Measurements from ENCODE around the gene RBPJ.
"Not testable (repeated sequence)": the region's sequence is repeated elsewhere in the genome, so short reads cannot be mapped to it uniquely, and the experiment has no call there.

Gene RBPJ

DNA sequence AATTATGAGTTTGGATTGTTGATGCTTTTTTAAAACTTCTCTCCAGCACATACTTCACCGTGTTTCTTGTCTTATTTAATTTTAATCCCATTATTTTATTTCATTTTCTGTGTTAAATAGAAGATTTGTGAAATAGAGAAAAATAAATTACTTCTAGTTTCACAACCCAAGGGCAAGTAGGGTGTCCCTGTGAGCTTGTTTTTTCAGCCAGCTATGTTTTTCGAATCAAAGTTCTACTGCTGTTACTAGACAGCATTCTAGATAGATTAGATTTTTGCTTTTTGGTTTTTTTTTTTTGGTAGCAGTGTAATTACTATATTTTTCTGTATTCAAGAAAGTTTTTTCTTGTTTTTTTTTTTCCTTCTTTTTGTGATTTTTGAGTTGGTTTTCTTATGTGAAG, 59.9 kb downstream of the RBPJ start:
- TF ChIP-seq CTCF (IDR thresholded peaks at IDR 0.05; ENCODE audit: low read length, missing control alignments), result no peak
- DNase-seq (ENCODE audit: low read depth), result no peak
- no peak overlapping the region for H3K4me3 ChIP-seq (replicated peaks; ENCODE audit: low read depth, low read length)

DNA sequence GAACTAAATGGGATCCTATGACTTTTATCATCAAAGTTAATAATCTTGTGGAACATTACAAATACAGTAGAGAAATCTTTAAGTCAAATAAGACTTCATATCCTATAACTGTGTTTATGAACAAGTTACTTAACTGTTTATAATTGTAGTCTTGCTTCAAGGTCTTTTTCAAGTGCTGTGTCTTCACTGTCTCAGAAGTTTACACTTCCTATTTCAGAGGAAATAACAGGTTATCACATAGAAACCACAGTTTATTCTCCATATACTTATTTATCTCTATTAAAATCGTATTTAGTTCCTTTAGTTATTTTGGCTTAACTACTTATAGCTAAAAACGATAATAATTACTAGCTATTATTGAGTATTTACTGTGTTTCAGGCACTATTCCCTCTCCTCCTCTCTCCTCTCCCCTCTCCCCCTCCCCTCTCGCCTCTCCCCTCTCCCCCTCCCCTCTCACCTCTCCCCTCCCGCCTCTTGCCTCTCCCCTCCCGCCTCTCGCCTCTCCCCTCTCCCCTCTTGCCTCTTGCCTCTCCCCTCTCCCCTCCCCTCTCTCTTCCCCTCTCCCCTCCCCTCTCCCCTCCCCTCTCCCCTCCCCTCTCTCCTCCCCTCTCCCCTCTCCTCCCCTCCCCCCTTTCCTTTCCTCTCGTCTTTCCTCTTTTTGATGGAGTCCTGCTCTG, 63.7 kb downstream of the RBPJ start:
- H3K4me3 ChIP-seq (replicated peaks; ENCODE audit: low read depth, low read length), result no peak overlapping the region
- no peak for TF ChIP-seq CTCF (IDR thresholded peaks at IDR 0.05; ENCODE audit: low read length, missing control alignments)
- no peak for DNase-seq (ENCODE audit: low read depth)

DNA sequence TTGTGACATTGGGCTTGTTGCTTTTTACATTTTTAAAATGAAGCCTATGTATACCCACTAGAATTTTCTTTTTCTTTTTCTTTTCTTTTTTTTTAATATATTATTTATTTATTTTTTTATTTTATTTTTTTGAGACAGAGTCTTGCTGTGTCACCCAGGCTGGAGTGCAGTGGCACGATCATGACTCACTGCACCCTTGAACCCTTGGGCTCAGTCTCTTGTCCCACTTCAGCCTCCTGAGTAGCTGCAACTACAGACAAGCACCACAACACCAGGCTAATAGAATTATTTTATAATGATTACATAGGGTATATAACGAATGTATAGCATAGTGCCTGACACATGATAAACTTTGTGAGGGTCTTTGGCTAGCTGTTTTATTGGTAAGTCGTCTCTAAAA, 64.9 kb downstream of the RBPJ start:
- no peak overlapping the region for H3K4me3 ChIP-seq (replicated peaks; ENCODE audit: low read depth, low read length)
- no peak for TF ChIP-seq CTCF (IDR thresholded peaks at IDR 0.05; ENCODE audit: low read length, missing control alignments)
- DNase-seq (ENCODE audit: low read depth), result no peak

- DNase-seq (ENCODE audit: low read depth), result no peak
- H3K4me3 ChIP-seq (replicated peaks; ENCODE audit: low read depth, low read length), result no peak overlapping the region
- TF ChIP-seq CTCF (IDR thresholded peaks at IDR 0.05; ENCODE audit: low read length, missing control alignments), result no peak
Observed at GRCh38 chr4:26386386-26386785, 65.6 kb downstream of the RBPJ start.

- TF ChIP-seq CTCF (IDR thresholded peaks at IDR 0.05; ENCODE audit: low read length, missing control alignments), result no peak
- no peak for DNase-seq (ENCODE audit: low read depth)
Observed at GRCh38 chr4:26388671-26389070, 67.9 kb downstream of the RBPJ start.

GRCh38 chr4:26397086-26397485, 76.3 kb downstream of the RBPJ start:
- no peak overlapping the region for H3K4me3 ChIP-seq (replicated peaks; ENCODE audit: low read depth, low read length)
- DNase-seq (ENCODE audit: low read depth), result no peak
- TF ChIP-seq CTCF (IDR thresholded peaks at IDR 0.05; ENCODE audit: low read length, missing control alignments), result no peak

More at GRCh38 chr4:26388671-26389070, 67.9 kb downstream of the RBPJ start:
- H3K4me3 ChIP-seq (replicated peaks; ENCODE audit: low read depth, low read length), result no peak overlapping the region

- no peak overlapping the region for H3K4me3 ChIP-seq (replicated peaks; ENCODE audit: low read depth, low read length)
- no peak for TF ChIP-seq CTCF (IDR thresholded peaks at IDR 0.05; ENCODE audit: low read length, missing control alignments)
- no peak for DNase-seq (ENCODE audit: low read depth)
Observed at GRCh38 chr4:26400132-26400531, 79.3 kb downstream of the RBPJ start.

DNA sequence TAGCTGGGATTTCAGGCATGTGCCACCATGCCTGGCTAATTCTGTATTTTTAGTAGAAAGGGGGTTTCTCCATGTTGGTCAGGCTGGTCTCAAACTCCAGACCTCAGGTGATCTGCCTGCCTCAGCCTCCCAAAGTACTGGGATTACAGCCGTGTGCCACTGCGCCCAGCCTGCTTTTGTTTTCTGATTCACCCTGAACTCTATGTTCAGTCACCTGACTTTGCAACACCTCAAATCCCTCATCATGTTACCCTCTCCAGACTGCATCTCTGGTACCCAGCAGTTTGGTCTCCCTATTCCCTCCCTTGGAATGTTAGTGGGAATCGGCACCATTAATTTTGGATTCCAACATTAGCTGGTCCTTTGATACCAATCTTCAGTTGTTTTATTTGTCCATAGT, 81.2 kb downstream of the RBPJ start:
- H3K4me3 ChIP-seq (replicated peaks; ENCODE audit: low read depth, low read length), result not testable (repeated sequence)

More for the DNA sequence above, 81.2 kb downstream of the RBPJ start:
- not testable (repeated sequence) for DNase-seq (ENCODE audit: low read depth)

Measured in fibroblast of pulmonary artery (primary cell).